CD4-positive, alpha-beta T cell treated with Interleukin-17A for 4 hours (primary cell): Measurements from ENCODE around the gene DCDC2B.
"Not testable (repeated sequence)": the region's sequence is repeated elsewhere in the genome, so short reads cannot be mapped to it uniquely, and the experiment has no call there.

Experiments
- DNase-seq: peaks from one replicate; pipeline ENCODE4 v3.0.0-alpha.2; 2020; ENCODE audit warnings: mixed read lengths

DCDC2B gene

GRCh38 chr1:32228771-32229170 is 19.9 kb downstream of the DCDC2B start:
- DNase-seq = no peak

DNA sequence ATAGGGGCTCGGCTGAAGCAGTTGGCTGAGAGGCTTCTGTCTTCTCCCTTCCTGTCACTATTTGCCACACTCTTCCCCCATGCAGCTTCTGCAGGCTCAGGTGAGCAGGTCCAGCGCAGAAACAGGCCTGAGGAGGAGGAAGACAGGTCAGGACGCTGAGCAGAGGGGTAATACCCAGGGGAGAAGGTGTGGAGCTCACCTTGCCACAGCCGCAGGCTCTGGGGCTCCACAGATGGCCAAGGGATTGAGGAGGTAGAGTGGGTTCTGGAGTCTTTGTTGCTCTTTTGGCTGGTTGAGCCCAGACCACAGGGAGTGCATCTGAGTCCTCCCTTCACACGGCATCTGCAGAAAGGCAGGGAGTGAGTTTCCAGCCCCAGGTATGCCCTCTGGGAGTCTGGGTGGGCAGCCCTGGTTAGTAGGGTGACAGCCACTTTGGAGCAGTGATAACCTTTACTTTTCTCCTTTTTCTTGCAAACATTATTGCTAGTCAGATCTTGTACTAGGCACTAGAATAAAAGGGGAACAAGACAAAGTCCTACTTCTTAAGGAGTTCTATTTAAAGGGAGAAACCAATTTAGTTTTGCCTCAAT is 23.0 kb downstream of the DCDC2B start:
- DNase-seq = no peak

DNA sequence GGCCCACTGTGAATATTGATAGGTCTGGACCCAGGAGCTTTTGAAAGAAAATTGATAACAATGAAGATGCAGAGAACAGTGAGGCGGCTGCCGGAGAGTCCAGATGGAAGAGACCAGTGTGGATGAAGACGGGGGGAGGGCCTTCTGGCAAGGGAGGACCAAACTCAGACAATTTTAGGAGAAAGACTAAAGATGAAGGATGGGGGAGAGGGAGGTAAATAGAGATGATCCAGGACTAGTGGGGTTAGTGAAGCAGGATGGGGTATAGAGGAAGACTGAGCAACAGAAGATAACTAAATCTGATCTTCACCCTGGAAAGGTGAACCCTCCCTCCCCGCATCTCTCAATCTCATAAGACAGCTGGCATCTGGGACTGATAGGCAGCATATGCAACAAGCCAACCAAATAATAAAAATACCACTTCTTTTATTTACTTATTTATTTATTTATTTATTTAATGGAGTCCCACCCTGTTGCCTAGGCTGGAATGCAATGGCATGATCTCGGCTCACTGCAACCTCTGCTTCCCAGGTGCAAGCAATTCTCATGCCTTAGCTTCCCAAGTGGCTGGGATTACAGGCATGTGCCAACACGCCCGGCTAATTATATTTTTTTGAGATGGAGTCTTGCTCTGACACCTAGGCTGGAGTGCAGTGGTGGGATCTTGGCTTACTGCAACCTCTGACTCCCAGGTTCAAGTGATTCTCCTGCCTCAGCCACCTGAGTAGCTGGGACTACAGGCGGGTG is 23.8 kb downstream of the DCDC2B start:
- DNase-seq = no peak

GRCh38 chr1:32234792-32235191 is 25.9 kb downstream of the DCDC2B start:
- DNase-seq = no peak

DNA sequence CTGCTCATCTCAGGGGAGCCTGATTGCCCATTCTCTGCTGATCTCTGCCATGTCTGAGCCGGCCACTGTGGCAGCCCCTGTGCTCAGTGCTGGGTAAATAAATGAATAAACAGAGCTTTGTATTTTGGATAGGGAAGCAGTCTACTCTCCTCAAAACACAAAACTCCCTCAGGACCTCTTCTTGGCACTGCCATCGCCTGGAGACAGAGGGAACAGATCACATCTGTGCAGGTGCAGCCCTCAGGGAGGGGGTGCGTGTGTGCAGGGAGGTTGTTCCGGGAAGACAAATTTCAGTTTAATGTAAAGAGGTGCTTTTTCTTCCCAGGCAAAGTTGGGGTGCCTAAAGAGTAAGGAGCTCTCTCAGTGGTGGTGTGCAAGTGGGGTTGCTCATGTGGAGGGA is 30.4 kb downstream of the DCDC2B start:
- DNase-seq = no peak

- no peak for DNase-seq
These were observed 30.9 kb downstream of the DCDC2B start for GRCh38 chr1:32239790-32240139.

DNA sequence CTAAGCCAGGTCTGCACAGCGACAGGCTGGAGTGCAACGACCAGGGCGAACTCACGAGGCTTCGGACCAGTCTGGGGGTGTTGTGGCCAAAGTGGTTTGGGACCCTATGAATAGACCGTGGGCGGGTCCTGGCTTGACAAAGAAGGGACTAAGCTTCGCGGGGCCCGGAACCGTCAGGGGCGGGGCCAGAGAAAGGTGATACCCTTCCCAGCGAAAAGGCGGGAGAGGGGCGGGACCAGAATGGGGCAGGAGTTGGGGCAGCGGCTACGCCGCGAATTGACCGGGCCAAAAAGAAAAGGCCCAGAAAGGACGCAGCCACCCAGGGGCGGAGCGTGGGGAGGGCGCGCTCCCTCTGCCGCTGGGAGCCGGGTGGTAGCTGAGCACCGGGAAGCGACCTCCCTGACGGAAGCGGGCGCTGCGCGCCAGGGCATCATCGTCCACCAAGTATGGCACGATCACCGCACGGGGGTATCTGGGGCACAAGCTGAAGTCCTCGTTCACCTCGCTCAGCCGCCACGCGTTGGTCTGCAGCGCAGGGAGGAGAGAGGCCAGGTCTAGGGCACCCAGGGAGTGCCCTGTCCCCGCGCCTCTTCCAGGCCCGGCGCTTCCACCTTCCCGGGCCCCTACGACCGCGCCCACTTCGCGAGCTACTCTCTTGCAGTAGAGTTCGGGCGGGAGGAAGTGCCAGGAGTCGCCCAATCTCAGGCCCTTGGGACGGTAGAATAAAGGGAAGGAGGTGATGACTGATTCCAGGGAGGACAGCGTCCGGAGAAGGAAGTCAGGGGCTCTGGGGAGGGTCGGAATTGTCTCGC is 31.5 kb downstream of the DCDC2B start:
- DNase-seq = peak; percentile 81

GRCh38 chr1:32241001-32241763 is 32.3 kb downstream of the DCDC2B start:
- peak; percentile 64 for DNase-seq

- no peak for DNase-seq
These were observed 33.5 kb downstream of the DCDC2B start for GRCh38 chr1:32242341-32242851.

DNA sequence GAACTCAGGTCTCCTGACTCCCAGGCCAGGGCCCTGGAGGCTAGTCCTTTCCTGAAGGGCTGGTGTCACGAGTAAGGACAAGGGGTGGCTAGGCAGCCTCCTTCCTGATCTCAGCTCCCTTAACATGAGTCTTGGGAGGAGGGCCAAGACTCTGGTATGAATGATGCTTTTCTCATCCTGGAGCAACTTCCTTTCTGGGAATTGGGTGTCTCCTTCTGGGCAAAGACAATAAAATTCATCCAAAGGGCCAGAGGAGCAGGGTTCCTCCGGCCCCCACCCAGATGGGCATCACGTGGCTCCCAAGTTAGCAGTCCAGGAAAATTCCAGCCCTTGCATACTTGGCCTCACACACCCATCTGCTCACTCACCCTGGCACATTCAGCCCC is 38.0 kb downstream of the DCDC2B start, which contains the start of gene FAM167B:
Gene FAM167B (plus strand): TSS at position 335 of the 386 bp plus-strand sequence. CDS start 200 bp downstream, outside the sequence.
- no peak for DNase-seq

DNA sequence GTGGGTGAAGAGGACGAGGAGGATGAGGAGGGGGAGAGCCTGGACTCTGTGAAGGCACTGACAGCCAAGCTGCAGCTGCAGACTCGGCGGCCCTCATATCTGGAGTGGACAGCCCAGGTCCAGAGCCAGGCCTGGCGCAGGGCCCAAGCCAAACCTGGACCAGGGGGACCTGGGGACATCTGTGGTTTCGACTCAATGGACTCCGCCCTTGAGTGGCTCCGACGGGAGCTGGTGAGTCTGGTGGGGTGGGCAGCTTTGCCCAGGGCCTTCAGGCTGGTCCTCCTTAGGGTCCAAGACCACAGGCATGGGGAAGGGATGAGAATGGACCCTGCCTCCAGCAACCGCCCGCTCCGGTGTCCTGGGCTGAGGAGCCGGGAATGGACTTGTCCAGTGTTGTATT is 38.6 kb downstream of the DCDC2B start:
- DNase-seq = no peak

DNA sequence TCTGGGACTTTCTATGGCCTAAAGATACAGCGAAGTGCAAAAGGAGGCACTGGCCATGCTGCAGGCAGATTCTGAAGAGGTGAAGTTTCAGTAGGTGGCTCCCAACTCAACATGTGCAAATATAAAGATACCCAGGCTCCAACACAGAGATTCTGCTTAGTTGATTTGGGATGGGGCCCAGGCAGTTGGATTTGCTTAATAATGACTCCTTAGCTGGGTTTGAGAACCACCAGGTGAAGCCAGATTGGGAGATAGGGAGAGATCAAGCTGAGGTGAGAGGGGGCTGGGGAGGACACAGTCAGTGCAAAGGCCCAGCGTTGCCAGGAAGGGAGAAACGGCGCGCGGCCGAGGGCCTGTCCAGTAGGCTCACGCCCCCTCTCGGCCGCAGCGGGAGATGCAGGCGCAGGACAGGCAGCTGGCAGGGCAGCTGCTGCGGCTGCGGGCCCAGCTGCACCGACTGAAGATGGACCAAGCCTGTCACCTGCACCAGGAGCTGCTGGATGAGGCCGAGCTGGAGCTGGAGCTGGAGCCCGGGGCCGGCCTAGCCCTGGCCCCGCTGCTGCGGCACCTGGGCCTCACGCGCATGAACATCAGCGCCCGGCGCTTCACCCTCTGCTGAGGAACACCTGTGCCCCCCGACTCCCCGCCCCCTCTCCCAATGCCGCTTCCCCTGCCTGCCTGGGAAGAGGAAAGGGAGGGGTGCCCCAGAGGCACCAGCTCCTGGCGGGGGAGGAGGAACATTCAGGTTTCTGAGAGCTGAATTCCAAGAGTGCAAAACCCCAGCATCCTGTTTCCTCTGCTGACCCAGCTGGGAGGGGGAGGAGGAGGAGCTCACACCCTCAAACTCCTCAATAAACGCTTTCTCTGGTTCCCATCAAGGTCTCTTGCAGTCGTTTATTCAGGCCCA is 39.3 kb downstream of the DCDC2B start:
- peak; percentile 83 for DNase-seq

- peak; percentile 89 for DNase-seq
These were observed 41.1 kb downstream of the DCDC2B start for GRCh38 chr1:32249831-32250525.

- peak; percentile 82 for DNase-seq
These were observed 42.2 kb downstream of the DCDC2B start, which contains the start of gene LCK for GRCh38 chr1:32250893-32251716. TSS of gene LCK (plus strand) at chr1:32251265. CDS start at chr1:32274330, 23,065 bp downstream.

DNA sequence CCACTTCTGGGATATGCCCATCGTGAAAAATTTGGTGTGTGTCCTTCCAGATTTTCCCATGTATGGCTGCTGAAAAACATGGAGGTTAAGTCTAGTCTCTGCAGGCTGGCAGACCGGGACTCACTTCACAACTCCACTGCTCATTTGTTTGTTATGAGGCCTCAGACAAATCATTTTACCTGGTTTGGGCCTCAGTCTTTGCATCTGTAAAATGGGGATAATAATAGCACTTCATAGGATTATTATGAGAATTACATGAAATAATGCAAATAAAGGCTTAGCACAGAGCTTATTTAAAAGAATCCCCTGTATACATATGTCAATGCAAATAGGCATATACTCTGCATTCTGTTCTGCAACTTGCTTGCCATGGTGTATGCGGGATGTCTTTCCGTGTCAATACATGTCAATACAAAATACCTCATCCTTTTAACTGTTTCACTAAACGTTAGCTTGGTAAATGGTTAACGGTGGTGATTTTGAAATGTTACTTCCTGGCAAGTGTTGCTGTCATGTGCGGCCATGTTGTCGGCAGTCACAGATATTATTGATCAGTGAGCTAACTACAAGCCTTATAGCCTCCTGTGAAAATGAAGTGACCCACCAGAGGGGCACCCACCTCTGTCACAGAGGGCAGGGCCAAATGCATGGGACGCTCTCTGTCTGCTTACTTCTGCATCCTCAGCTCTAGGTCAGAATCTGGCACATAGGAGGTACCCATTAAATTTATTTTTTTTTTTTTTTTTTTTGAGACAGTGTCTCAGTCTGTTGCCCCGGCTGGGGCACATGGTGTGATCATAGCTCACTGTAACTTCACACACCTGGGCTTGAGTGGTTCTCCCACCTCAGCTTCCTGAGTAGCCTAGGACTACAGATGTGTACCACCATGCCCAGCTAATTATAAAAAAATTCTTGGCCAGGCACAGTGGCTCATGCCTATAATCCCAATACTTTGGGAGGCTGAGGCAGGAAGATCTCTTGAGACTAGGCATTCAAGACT is 46.5 kb downstream of the DCDC2B start:
- peak; percentile 37 for DNase-seq

DNA sequence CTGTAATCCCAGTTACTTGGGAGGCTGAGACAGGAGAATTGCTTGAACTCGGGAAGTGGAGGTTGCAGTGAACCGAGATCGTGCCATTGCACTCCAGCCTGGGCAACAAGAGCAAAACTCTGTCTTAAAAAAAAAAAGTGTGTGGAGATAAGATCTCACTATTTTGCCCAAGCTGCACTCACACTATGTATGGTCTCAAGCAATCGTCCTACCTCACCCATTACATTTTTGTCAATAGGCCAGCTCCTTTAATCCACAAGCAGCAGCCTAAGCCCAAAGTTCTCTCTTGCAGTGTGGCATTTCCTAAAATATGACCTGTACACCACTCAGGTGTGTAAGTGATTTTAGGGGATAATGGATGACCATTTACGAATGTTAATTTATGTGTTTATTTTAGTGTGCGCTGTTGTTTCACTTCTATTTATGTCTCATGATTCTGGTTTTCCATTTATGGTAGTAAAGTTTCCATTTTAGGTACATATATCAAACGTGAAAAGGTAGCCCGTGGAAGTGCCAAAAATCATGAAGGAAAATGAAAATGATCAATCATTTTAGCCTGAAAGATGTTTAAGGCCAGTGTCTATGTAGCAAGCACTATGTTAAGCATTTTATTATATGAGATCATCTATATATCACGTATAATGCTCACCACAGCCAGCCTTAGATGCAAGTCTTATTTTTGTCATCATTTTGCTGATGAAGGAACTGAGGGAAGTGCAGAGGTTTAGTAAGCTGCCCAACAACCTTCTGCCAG is 47.8 kb downstream of the DCDC2B start:
- no peak for DNase-seq

DNA sequence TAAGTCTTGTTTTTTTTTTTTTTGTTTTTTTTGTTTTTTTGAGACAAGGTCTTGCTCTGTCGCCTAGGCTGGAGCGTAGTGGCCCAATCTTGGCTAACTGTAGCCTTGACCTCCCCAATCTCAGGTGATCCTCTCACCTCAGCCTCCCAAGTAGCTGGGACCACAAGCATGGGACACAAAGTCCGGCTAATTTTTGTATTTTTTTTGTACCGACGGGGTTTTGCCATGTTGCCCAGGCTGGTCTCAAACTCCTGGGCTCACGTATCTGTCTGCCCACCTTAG is 48.3 kb downstream of the DCDC2B start:
- DNase-seq = no peak

DNA sequence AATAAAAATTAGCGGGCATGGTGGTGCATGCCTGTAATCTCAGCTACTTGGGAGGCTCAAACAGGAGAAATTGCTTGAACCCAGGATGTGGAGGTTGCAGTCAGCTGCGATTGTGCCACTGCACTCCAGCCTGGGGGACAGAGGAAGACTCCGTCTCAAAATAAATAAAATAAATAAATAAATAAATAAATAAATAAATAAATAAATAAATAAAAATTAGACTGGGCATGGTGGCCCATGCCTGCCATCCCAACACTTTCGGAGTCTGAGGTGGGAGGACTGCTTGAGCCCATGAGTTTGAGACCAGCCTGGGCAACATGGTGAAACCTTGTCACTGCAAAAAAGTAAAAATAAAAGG is 54.3 kb downstream of the DCDC2B start:
- DNase-seq = not testable (repeated sequence)
